Transverse colon (tissue), 4 donors: ENCODE measurements around the gene NRSN1. TPM values are rescaled to one million over a fixed set of nuclear protein-coding genes. Genes with fewer than 3 reads are reported as not detected.
"Not testable (repeated sequence)": the region's sequence is repeated elsewhere in the genome, so short reads cannot be mapped to it uniquely, and the experiment has no call there.

ENCODE experiments used
- DNase-seq: peaks from one replicate; pipeline ENCODE4 v3.0.0-alpha.2; 2019
- H3K27ac ChIP-seq, 4 donors: fragments of 200-600 bp; sonication (generic); 2 replicates each; pipeline ENCODE4 v1.5.1; 2016 to 2018; ENCODE audit warnings: inconsistent platforms in 4 of 4
- H3K27me3 ChIP-seq: fragments of 200-600 bp; sonication (generic); 2 replicates; pipeline ENCODE4 v1.5.1; 2017; ENCODE audit warnings: inconsistent platforms
- H3K36me3 ChIP-seq, 4 donors: fragments of 200-600 bp; sonication (generic); 2 replicates each; pipeline ENCODE4 v1.5.1; 2017 to 2019; ENCODE audit warnings: inconsistent platforms in 4 of 4
- H3K4me1 ChIP-seq, 4 donors: fragments of 200-600 bp; sonication (generic); 2 replicates each; pipeline ENCODE4 v1.5.1; 2017 to 2020; ENCODE audit warnings: inconsistent platforms in 4 of 4
- H3K4me3 ChIP-seq, 4 donors: fragments of 200-600 bp; sonication (generic); 1 replicate in 1 of 4; 2 replicates in 3 of 4; pipeline versions ENCODE4 v1.5.1 to v1.6.1; 2017 to 2019; ENCODE audit warnings: inconsistent platforms in 4 of 4
- H3K9me3 ChIP-seq, 2 donors: fragments of 200-600 bp; sonication (generic); 2 replicates each; pipeline ENCODE4 v1.5.1; 2017 to 2019; ENCODE audit warnings: inconsistent platforms in 2 of 2
- CTCF ChIP-seq, 5 experiments: fragments of 200-600 bp in 3 of 5; fragments of 450-650 bp in 2 of 5; sonication (generic) in 3 of 5; IDR thresholded peaks; 1 replicate in 2 of 5; 2 replicates in 3 of 5; pipeline ENCODE4 v1.5.1; 2016 to 2017; ENCODE audit warnings: antibody characterized with exemption in 5 of 5, inconsistent platforms in 3 of 5, mild to moderate bottlenecking in 2 of 5, moderate library complexity in 1 of 5
- EP300 ChIP-seq: sonication (generic); formaldehyde crosslinking; IDR thresholded peaks from one replicate; pipeline ENCODE4 v1.6.1; 2017; ENCODE audit warnings: antibody characterized with exemption, low read depth
- POLR2A ChIP-seq: fragments of 450-650 bp; IDR thresholded peaks from one replicate; pipeline ENCODE4 v1.6.1; 2016; ENCODE audit warnings: antibody characterized with exemption, mild to moderate bottlenecking, moderate library complexity
- POLR2AphosphoS5 ChIP-seq, 3 donors: sonication (generic); formaldehyde crosslinking; IDR thresholded peaks; one replicate each; pipeline ENCODE4 v1.6.1; 2016; ENCODE audit warnings: antibody characterized with exemption in 3 of 3
- WGBS, 2 donors: methylation state at CpG; one replicate each; pipeline ENCODE4 v1.1.5; 2018; ENCODE audit warnings: low coverage in 1 of 2; 5-methylcytosine and 5-hydroxymethylcytosine counted together
- in situ Hi-C, 4 donors: fragments of 200-750 bp; cut with MboI; loops; one replicate each; pipeline versions ENCODE4 v1.15.0 to v1.15.1; 2017; ENCODE audit warnings: low sequenced_read_pairs in 3 of 4, low pct_ligation_motif_present in 1 of 4, low pct_unique_long_range_greater_than_20kb in 1 of 4
- intact Hi-C: fragments of 100-400 bp; cut with DNase I; formaldehyde crosslinking; loops from one replicate; pipeline ENCODE4 v1.15.1; 2023; ENCODE audit warnings: low total_unique reads
- total RNA-seq, 4 donors: library from RNA; depleted of rRNA; stranded (reverse); fragments of >200 nt; gene quantifications; one replicate each; pipeline ENCODE4 v1.1.0, GENCODE V29; 2016

Gene NRSN1
- total RNA-seq, 4 donors from 2014 or later = 0.16 to 0.68 TPM; not detected in 2

GRCh38 chr6:24139080-24139479 is 13.1 kb downstream of the NRSN1 start:
- Histone ChIP-seq H3K36me3 (no peaks in the 10 kb centered on the region), H3K27ac (no peak overlapping the region), H3K4me3 (no peak overlapping the region), H3K4me1 (no peaks in the 10 kb centered on the region), H3K27me3 (no peaks in the 10 kb centered on the region), H3K9me3 (no peaks in the 10 kb centered on the region)
- intact Hi-C loops = no loop called here
- in situ Hi-C loops = no loop called here
- WGBS, 2 donors = 63 to 71% methylated on average over 2 of the region's 2 CpGs
- DNase-seq = no peak
- TF ChIP-seq POLR2A (no peak), CTCF (IDR thresholded peaks at IDR 0.05) (no peak), POLR2AphosphoS5 (IDR thresholded peaks at IDR 0.05) (no peak), EP300 (no peak)

GRCh38 chr6:24139639-24140038 is 13.6 kb downstream of the NRSN1 start:
- 69 to 72% methylated on average over 2 of the region's 2 CpGs for WGBS, 2 donors
- no peaks in the 10 kb centered on the region for H3K9me3 ChIP-seq
- in situ Hi-C loops = no loop called here
- DNase-seq = no peak
- no peaks in the 10 kb centered on the region for H3K36me3 ChIP-seq
- no peak overlapping the region for H3K27ac ChIP-seq
- no peak for TF ChIP-seq POLR2AphosphoS5 (IDR thresholded peaks at IDR 0.05)
- TF ChIP-seq EP300 = no peak
- TF ChIP-seq POLR2A = no peak
- TF ChIP-seq CTCF (IDR thresholded peaks at IDR 0.05) = no peak
- intact Hi-C loops = no loop called here
- no peak overlapping the region for H3K4me3 ChIP-seq
- H3K27me3 ChIP-seq = no peaks in the 10 kb centered on the region
- H3K4me1 ChIP-seq = no peaks in the 10 kb centered on the region

GRCh38 chr6:24140591-24140990 is 14.6 kb downstream of the NRSN1 start:
- no peaks in the 10 kb centered on the region for H3K9me3 ChIP-seq

GRCh38 chr6:24142733-24143132 is 16.7 kb downstream of the NRSN1 start:
- 89 to 100% methylated on average over 4 to 8 of the region's 8 CpGs for WGBS, 2 donors
- DNase-seq, intact Hi-C loops, H3K27ac ChIP-seq, H3K4me3 ChIP-seq, H3K4me1 ChIP-seq, H3K36me3 ChIP-seq, H3K27me3 ChIP-seq, H3K9me3 ChIP-seq, in situ Hi-C loops: not testable (repeated sequence)

More at GRCh38 chr6:24140591-24140990, 14.6 kb downstream of the NRSN1 start:
- no peak overlapping the region for H3K27ac ChIP-seq
- H3K27me3 ChIP-seq = no peaks in the 10 kb centered on the region
- no peaks in the 10 kb centered on the region for H3K4me1 ChIP-seq
- in situ Hi-C loops = no loop called here
- H3K36me3 ChIP-seq = no peaks in the 10 kb centered on the region
- DNase-seq = no peak
- intact Hi-C loops = no loop called here
- WGBS, 2 donors = 90% methylated on average over 13 of the region's 13 CpGs; no CpG with 5 or more reads in 1 of the 2 donors
- H3K4me3 ChIP-seq = no peak overlapping the region
- TF ChIP-seq POLR2AphosphoS5 (IDR thresholded peaks at IDR 0.05) (no peak), EP300 (no peak), POLR2A (no peak), CTCF (IDR thresholded peaks at IDR 0.05) (no peak)

- no peaks in the 10 kb centered on the region for H3K36me3 ChIP-seq
- WGBS, 2 donors = 73 to 100% methylated on average over 1 to 9 of the region's 9 CpGs
Measured at GRCh38 chr6:24145690-24146131, 19.7 kb downstream of the NRSN1 start.

More at GRCh38 chr6:24145690-24146131, 19.7 kb downstream of the NRSN1 start:
- intact Hi-C loops = no loop called here
- no peak overlapping the region for H3K4me3 ChIP-seq
- in situ Hi-C loops = no loop called here
- no peak for DNase-seq
- TF ChIP-seq CTCF (IDR thresholded peaks at IDR 0.05) (no peak), POLR2A (no peak), POLR2AphosphoS5 (IDR thresholded peaks at IDR 0.05) (no peak), EP300 (no peak)
- H3K4me1 ChIP-seq = no peaks in the 10 kb centered on the region
- H3K27ac ChIP-seq = no peak overlapping the region
- H3K9me3 ChIP-seq = no peaks in the 10 kb centered on the region
- H3K27me3 ChIP-seq = no peaks in the 10 kb centered on the region
